ENCODE measurements around the gene ZFP90.
"Not testable (repeated sequence)": the region's sequence is repeated elsewhere in the genome, so short reads cannot be mapped to it uniquely, and the experiment has no call there.

The ZFP90 gene

DNA sequence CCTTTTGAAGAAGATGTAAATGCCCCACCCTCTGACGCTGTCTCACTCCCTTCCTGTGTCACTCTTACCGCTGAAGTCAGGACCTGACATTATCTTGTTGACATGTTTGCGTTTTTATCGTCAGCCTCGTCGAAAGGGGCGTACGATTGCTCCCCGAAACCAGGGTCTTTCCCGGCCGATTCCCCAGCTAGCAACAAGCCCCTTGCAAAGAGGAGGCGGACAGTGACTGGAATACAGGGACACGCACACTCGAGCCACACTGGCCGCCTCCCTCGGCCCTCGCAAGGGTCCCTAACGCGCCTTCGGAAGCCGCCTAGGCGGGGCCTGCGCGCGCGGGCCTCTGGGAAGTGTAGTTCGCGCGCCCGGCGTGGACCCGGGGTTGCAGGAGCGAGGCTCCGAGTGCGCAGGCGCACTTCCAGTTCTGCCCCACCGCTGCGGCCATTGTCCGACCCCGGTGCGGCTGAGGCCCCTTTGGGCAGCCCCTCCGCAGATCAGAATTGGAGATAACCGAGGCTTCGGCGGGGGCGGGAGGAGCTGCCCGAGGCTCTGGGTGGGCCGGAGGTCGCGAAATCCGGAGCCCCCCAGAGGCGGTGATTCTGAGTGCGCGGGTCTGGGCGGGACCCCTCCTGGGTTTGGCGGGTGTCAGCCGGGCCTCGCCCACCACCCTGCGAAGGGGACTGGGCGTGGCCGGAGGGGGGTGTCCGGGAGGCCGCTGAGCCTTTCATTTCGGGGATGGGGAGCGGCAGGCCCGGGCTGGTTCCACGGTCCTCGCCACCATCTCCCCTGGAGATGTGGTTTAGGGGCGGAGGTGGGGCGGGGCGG lies at the start of gene ZFP90:
TSS of gene ZFP90 (plus strand) at position 412 of the 822 bp plus-strand sequence. CDS start 502 bp downstream, outside the sequence.
- peak; percentile 13 for DNase-seq (ENCODE audit: low read depth)

DNA sequence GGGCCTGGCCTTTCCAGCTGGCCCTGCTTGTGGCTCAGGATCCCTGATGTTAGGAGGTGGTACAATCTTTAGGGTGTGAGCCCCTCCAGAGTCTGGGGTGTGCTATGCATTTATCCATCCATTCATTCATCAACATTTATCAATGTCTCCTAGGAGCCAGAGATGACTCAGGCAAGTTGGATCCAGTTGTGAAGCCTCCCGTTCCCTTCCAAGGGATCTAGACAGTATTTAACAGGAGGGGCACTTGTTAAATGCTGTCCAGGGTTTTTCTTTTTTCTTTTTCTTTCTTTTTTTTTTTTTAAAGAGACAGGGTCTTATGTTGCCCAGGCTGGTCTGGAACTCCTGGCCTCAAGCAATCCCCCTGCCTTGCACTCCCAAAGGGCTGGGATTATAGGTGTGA lies 48.7 kb upstream of the ZFP90 start:
- DNase-seq (ENCODE audit: low read depth) = no peak

DNA sequence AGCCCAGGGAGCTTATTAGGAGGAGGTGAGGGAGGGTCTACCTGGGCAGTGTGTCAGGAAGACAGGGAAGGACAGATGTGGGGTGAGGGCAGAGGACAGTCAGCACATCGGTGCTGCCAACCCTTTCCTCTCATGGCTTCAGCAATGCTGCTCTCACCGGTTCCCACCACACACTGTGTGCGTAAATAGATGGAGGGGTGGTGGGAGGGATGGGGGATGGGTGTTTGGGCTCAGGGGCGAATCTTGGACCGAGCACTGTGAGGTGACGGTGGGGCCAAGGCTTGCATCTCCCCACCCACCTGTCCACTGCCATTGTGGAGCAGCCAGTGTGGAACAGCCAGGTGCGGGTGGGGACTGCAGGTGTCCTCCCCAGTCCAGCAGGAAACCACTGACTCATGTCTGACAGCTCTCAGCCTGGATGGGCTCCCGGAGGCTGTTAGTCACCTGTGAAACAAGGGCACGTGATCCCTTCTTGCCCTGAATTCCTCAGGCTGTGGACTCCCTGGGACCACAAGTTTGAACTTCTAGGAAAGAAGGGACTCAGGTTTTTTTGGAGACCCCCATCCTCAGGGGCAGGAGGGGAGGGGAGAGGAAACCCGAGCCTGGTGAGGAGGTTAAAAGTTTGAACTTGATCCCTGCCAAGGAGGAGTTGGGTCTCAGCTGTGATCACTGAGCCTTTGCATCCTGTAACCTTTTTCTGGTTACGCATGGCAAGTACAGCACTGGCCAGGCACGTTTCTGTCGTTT lies 48.1 kb upstream of the ZFP90 start:
- DNase-seq (ENCODE audit: low read depth) = peak; percentile 5

DNA sequence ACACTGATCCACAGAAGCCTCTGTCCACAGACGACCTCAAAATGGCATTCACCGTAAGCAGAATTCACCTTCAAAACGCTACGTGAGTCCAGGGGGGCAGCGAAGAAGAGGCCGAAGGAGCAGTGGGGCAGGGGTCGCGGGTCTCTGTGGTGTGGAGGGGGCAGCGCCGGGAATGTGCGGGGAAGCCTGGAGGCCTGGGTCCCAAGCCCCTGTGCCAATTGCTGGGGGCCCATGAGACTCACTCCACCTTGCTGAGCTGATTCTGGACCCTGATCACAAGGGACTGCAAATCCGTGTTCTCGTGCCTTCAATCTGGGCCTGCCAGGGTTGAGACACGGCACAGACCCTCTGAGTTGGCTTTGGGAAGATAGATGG lies 47.5 kb upstream of the ZFP90 start:
- DNase-seq (ENCODE audit: low read depth) = no peak

DNA sequence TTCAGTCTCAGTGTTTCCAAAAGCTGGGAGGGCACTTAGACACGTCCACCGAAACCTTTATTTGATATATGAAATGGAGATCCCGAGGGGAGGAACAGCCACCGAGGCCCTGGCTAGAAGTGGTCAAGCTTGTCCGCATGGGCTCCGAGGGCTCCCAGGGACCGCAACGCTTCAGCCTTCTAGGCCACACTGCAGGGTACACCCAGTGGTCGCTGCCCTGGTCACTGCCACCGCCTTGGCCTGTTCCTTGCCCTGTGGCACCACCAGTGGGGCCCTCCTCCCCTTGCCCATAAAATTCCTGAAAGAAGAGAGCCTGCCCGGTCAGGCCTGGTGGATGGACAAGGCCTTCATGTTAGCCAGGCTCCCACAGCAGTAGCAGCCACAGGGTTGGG lies 46.9 kb upstream of the ZFP90 start:
- DNase-seq (ENCODE audit: low read depth) = no peak

DNA sequence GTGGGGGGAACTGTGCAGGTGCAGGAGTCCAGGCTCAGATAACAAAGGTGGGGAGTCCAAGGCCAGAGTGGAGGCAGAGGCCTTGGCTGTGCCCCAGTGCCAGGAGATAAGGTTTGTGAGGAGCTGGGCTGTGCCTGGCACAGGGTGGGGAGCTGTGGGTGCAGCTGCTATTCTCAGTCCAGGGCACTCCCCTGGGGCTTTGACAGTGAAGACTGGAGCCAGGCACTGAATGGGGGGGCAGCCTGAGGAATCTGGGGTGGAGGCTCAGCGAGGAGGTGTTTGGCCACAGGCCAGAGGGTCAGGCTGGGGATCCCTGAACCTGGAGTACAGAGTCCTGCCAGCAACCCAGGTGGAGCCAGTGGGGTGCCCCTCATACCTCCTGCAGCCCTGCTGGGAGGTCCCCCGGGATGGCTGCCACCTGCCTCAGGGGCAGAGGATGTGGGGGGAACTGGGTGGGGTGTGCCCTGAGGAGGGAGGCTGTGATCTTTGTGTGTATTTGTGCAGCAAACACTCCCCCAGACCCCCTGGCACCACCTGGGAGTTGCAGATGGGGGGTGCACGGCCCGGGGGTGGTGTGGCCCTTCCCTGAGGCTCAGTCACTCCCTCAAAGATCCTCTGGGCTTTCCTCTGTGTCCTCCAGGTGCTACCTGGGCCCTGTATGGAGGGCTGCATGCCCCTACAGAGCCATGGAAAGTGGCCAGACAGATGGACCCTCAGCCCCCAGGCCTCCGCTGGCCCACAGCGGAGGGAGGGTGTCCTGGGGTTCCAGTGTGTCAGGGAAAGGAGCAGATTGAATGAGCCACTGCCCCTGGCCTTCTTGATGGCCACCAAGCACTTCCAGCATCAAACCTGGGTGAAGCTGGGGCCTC lies 46.3 kb upstream of the ZFP90 start:
- DNase-seq (ENCODE audit: low read depth) = no peak

DNA sequence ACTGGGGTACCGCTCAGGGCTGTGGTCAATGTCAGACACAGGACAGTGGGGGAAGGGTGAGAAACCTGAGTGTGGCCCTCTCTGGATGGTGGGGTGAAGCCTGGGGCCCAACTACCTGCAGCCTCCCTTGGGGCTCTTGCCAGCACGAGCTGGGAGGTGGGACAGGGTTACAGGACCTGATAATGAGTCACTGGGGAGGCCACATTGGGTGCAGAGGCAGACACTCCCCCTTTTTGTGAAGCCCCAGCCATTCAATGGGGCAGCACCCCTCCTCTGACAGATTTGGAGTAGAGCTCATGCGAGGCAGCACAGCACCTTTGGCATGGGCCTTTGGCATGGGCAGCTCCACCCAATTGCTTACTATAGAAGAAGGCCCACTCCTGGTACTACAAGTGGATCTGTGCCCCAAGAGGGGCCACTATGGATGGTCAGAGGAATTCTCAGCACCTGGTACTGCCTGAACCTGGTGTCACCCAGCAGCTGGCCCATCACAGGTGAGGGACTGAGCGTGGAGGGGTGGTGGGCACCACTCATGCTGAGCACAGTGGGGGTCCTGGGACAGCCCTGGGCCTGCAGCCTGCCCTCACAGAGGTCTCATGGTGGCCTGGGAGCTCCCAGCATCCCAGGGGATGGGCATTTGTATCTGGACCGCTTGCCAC lies 45.5 kb upstream of the ZFP90 start:
- DNase-seq (ENCODE audit: low read depth) = no peak

DNA sequence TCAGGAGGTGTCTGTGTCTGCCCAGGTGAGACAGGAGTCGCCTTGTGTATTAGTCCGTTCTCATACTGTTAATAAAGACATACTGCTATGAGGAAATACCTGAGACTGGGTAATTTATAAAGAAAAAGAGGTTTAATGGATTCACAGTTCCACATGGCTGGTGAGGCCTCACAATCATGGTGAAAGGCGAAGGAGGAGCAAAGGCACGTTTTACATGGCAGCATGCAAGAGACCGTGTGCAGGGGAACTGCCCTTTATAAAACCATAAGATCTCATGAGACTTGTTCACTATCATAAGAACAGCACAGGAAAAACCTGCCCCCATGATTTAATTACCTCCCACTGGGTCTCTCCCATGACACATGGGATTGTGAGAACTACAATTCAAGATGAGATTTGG lies 44.8 kb upstream of the ZFP90 start:
- not testable (repeated sequence) for DNase-seq (ENCODE audit: low read depth)

DNA sequence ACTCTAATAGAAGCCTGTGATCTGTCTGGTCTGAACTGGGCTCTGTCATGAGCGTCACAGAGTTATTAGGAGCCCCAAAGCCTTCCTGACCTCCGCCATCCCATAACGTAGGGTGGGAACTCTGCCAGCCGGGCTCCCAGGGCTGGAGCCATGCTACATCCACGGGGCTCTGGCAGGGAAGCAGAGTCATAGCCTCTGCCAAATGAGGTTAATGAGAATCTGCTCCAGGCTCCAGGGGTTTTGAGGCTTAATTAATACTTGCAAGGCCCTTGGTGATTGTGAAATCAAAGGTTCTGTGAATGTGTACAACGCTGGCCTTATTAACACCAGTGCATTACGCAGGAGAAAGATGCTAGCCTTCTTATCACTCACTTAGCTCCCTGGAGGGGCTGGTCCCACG lies 42.4 kb upstream of the ZFP90 start:
- no peak for DNase-seq (ENCODE audit: low read depth)

DNA sequence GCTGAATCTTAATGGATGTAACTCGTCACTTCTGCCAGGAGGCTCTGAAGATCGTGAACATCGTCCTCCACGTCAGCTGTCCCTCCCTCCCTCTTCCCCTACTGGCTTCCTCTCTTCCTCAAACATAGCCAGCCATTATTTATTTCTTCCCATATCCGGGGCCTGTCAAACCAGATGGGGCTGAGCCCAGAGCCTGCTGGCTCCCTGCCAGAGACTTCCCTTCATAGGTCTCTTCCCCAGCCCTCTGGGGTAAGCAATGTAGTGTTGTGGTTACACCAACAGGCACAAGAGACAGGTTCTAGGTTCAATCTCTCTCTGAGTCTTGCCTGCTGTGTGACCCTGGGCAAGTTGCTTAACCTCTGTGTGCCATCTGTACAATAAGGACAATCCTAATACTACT lies 40.1 kb upstream of the ZFP90 start:
- DNase-seq (ENCODE audit: low read depth) = no peak

DNA sequence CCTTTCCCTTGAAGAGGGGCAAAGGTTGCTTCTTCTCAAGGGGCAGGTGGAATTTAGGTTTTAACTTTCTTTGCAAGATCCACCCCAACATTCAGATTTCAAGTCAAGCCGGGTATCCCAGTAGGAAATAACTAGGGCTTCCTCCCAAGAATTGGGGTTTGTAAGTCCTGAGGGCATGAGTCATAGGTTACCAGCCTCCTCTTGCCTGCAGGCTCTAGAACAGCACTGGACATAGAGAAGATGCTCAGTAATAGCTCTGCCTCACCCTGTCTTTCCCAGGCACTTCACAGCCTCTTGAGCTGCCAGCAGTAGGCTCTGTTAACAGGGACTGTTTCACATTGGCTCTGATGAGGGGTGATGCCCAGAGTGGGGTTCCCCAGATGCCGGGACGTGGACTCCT lies 35.8 kb upstream of the ZFP90 start:
- DNase-seq (ENCODE audit: low read depth) = no peak

DNA sequence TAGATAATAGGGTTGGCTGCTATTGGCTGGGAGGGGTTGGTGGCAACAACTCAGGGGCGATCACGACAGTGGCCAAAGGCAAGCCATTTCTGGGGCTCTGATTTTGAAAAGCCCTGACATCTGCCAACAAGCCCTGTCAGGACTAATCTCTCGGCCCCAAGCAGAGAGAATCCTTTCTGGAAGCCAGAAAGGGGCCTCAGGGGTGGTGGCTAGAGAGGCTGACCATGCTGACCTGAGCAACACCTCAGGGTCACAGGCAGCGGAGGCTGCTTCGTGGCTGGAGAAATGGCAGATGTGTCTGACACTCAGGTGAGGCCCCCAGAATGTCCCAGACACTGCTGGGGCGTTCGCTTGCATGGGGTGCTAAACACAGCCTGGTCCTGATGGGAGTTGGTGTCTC lies 35.0 kb upstream of the ZFP90 start:
- no peak for DNase-seq (ENCODE audit: low read depth)

DNA sequence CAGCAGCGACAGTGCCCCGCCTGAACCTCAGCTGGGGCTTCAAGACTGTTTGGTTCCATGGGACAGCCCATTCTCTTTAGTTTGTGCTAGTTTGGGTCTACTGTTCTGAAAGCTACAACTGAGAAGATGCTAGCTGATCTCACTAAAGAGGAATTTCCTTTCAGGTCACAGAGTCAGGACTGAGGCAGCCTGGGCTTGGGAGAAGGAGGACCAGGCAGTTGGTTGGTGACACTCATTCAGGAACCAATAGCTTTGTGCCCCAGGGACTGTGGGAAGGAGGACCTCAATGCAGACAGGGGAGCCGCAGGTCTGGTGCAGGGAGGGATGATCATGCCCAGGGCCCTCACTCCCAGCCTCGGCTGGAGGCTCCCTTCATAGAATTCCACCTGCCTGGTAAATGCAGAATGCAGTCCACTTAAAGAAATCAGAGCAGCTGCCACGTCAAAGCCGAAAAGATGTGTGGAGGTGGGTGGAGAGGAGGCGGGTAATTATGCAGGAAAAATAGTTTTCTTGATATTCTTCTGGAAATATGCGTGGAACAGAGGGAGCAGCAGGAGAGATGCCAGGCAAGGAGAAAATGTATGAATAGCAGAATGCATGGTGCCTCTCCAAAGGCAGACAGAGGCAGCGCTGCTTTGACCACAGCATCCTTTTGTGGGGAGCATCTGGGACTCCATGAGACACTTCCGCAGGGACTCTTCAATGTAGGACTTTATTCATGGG lies 32.6 kb upstream of the ZFP90 start:
- DNase-seq (ENCODE audit: low read depth) = no peak

DNA sequence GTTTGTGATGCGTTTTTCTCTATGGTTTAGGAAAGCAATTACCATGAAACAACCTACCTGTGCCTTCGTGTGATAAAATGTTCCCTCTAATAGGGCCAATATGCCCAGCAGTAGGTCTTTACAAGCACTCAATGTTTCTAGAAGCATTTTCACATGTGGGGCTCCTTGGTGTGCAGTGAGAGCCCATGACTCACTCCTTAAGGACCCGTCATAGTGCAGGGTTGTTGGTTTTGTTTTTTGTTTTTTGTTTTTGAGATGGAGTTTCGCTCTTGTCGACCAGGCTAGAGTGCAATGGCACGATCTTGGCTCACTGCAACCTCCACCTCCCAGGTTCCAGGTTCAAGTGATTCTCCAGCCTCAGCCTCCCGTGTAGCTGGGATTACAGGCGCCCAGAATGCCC lies 31.1 kb upstream of the ZFP90 start:
- no peak for DNase-seq (ENCODE audit: low read depth)

DNA sequence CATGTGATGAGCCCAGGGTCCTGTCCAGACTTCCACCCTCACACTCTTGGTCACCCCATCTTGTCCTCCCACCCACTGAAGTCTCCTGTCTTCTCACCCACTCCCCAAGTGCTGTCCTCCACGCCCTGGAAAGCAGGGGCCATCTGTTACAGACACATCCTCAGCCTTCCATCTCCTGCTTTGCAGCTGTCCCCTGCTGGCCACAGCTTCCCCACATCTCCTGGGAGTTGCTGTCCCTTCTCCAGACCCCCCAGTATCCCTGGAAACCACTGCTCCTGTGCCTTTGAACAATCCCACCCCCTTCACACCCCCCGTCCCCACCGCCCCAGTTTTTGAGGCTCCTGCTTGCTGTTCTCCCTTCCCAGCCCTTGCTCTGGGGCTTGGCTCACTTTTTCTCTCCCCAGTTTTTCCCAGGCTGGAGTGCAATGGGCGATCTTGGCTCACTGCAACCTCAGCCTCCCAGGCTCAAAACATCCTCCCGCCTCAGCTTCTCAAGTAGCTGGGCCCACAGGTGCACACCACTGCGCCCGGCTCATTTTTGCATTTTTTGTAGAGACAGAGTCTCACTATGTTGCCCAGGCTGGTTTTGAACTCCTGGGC lies 30.4 kb upstream of the ZFP90 start:
- no peak for DNase-seq (ENCODE audit: low read depth)

DNA sequence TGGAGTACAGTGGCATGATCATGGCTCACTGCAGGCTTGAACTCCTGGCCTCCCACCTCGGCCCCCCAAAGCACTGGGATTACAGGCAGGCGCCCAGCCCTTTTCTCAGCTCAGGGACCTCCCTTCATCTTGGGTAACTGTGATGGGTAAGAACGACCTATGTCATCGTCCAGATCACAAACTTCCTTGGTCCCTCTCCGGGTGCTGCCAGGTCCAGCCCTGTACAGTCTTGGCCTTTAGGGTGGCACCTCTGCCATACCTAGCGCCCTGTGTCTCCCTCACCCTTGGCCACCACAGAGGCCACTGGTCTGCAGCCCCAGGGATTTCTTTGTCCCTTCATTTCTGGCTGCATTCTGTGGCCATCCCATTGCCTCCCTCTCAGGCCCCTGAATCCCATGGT lies 29.7 kb upstream of the ZFP90 start:
- DNase-seq (ENCODE audit: low read depth) = no peak

DNA sequence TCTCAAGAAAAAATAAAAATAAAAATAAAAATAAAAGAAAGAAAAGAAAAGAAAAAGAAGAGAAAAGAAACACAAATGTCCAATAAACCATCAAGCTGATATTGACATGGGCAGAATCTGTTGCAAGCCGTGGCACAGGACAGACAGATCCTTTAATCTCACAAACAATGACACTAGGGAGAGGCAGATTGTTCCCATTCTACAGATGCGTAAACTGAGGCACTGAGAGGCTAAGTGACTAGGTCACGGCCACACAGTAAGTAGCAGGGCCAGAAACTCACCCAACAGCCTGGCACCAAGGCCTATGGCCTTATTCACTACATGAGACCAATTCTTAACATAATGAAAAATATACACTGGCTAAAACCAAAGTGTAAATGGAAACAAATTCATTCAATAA lies 28.3 kb upstream of the ZFP90 start:
- no peak for DNase-seq (ENCODE audit: low read depth)

DNA sequence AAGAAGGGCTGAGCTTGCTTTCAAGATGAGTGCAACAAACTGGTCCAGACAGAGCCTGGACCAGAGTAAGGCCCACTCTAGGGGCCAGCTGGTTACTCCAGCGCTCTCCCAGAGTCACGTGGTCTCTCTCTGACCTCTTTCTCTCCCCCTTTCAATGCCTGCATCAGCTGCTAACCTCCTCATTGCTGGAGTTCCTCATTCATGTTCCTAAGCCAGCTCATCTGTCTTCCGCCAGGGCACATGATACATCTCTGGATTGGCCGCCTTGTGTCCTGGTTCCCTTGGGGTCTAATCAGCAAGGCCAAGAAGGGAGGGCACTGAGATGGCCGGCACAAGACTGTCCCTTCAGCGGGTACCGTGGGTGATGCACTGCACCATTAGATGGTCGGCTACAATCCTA lies 26.9 kb upstream of the ZFP90 start:
- no peak for DNase-seq (ENCODE audit: low read depth)

DNA sequence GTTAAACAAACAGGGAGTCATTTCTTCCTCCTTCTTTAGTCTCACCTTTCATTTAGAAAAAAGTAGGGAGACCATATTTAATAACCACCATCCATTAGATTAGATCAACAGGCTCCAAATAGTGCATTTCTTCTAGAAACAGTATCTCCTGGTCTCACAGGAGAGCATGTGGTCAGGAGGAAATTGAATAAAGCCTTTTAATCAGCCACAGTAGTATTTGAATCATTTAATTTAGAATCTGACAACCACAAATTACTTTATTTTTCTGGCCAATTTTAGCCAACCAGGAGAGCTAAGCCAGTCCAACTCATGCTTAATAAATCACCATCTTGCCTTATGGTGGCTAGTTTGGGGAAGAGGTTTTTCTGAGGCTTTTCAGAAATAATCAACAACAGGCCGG lies 26.3 kb upstream of the ZFP90 start:
- DNase-seq (ENCODE audit: low read depth) = no peak

DNA sequence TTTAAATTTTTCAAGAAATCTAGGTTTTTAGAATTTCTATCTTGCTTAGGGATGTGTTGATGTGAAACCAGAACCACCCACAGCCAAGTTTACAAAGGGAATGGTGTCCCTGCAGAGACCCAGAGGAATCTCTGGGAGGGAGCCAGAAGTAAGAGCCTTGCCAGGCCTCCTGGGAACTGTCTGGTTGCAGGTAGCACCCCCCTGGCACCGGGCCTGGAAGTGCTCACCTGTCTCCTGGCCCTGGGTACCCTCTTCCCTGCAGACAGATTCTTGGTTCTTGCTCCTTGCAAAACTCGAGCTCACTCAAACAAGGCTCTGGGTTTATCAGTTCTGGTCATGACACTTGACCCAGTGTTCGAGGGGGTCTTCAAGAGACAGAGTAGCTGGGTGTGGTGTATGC lies 24.6 kb upstream of the ZFP90 start:
- no peak for DNase-seq (ENCODE audit: low read depth)

DNA sequence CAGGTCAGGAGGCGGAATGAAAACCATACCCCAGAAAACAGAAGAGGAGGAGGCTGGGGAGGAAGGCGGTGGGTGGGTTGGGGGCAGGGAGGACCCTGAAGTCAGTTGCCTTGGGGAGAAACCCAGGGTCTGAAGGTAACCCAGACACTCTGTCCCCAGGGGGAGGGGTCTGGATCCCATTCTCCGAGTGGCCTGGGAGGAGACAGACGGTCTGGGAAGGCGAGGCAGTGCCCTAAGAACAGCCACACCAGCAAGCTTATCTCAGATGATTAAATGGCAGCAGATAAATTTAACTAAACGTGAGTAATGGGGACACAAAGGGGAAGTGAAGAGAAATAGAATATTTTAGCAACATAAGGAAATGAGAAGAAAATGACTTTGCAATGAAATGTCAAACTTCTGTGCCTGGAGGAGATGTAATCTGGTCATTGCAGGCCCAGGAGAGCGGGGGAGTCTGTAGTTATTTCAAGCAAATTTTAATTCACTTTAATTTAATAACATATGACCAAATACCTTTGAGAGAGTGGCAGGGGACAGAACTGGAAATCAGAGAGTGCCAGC lies 21.4 kb upstream of the ZFP90 start:
- DNase-seq (ENCODE audit: low read depth) = no peak

Data from non-pigmented ciliary epithelial cell (primary cell).